HFF-Myc (cell line): ENCODE data around the gene MPDZ.
"Not testable (repeated sequence)": the region's sequence is repeated elsewhere in the genome, so short reads cannot be mapped to it uniquely, and the experiment has no call there.

Experiments used
- DNase-seq: peaks from one replicate; pipeline ENCODE4 v3.0.0-alpha.2; 2011; ENCODE audit warnings: low read depth; ENCODE audit errors: extremely low read depth
- H3K4me3 ChIP-seq: replicated peaks from 2 replicates; pipeline ENCODE4 v1.5.1; 2011; ENCODE audit warnings: low read depth, mild to moderate bottlenecking, control low read depth, low read length
- CTCF ChIP-seq: IDR thresholded peaks from 2 replicates; pipeline ENCODE4 v1.5.1; 2012; ENCODE audit warnings: mild to moderate bottlenecking, low read depth, low read length, control low read depth; ENCODE audit errors: missing control alignments

MPDZ gene

GRCh38 chr9:13239660-13240059, 39.8 kb downstream of the MPDZ start:
- no peak for TF ChIP-seq CTCF
- DNase-seq, result no peak
- H3K4me3 ChIP-seq, result no peak overlapping the region

- TF ChIP-seq CTCF, result no peak
- DNase-seq, result no peak
Observed at GRCh38 chr9:13239208-13239607, 40.3 kb downstream of the MPDZ start.

GRCh38 chr9:13234932-13235331, 44.6 kb downstream of the MPDZ start:
- H3K4me3 ChIP-seq, result no peak overlapping the region
- TF ChIP-seq CTCF, result no peak
- DNase-seq, result no peak

More at GRCh38 chr9:13239208-13239607, 40.3 kb downstream of the MPDZ start:
- H3K4me3 ChIP-seq, result no peak overlapping the region

GRCh38 chr9:13228431-13228830, 51.1 kb downstream of the MPDZ start:
- no peak overlapping the region for H3K4me3 ChIP-seq
- no peak for DNase-seq
- TF ChIP-seq CTCF, result no peak

- no peak for TF ChIP-seq CTCF
- H3K4me3 ChIP-seq, result no peak overlapping the region
- no peak for DNase-seq
Observed at GRCh38 chr9:13224366-13224765, 55.1 kb downstream of the MPDZ start.

GRCh38 chr9:13222733-13223132, 56.8 kb downstream of the MPDZ start:
- H3K4me3 ChIP-seq, DNase-seq: not testable (repeated sequence)

GRCh38 chr9:13221741-13222140, 57.8 kb downstream of the MPDZ start:
- no peak overlapping the region for H3K4me3 ChIP-seq
- no peak for DNase-seq
- no peak for TF ChIP-seq CTCF
